GM12878 (cell line): Measurements from ENCODE around the gene EXOC4. TPM values are rescaled to one million over a fixed set of nuclear protein-coding genes. Genes with fewer than 3 reads are reported as not detected.
"Not testable (repeated sequence)": the region's sequence is repeated elsewhere in the genome, so short reads cannot be mapped to it uniquely, and the experiment has no call there.

ENCODE experiments used
- ATAC-seq: fragments of 200-7000 bp; cut with Tn5 transposase; 3 replicates; pipeline ENCODE4 v1.9.1; 2020; ENCODE audit warnings: mild to moderate bottlenecking, moderate library complexity
- BruUV-seq: library from RNA; stranded (reverse); fragments of 400-500 nt; replicated peaks from 2 replicates; lab custom pipeline; 2021; lab: Mats Ljungman, UMichigan
- CTCF ChIA-PET: fragments of 300-600 bp; sonication (Branson Sonifier 250); formaldehyde crosslinking; extraction: SDS; loops from one replicate; lab custom pipeline; 2021; ENCODE audit warnings: inconsistent platforms; lab: Yijun Ruan, JAX
- POLR2A ChIA-PET: fragments of 350-600 bp; formaldehyde crosslinking; extraction: SDS; loops from one replicate; lab custom pipeline; 2021; ENCODE audit warnings: inconsistent platforms; lab: Charles Lee
- RAD21 ChIA-PET: fragments of 300-600 bp; sonication (Branson Sonifier 250); formaldehyde crosslinking; loops from one replicate; lab custom pipeline; 2023; ENCODE audit warnings: antibody characterized with exemption; ENCODE audit not compliant: unreplicated experiment; lab: Charles Lee
- SMC1A ChIA-PET: fragments of 300-600 bp; sonication (Branson Sonifier 250); formaldehyde crosslinking; loops from one replicate; lab custom pipeline; 2023; ENCODE audit not compliant: unreplicated experiment, uncharacterized antibody; lab: Charles Lee
- DNase-seq: peaks from one replicate; pipeline ENCODE4 v3.0.0-alpha.2; 2011; ENCODE audit warnings: low read depth, low spot score
- FAIRE-seq: peaks from 3 replicates; lab custom pipeline; 2011; peaks lifted over from hg19 to GRCh38; lab: Jason Lieb, UNC
- H2AFZ ChIP-seq: 2 replicates; pipeline ENCODE4 v1.6.0; 2011; ENCODE audit warnings: low read depth, low read length, control low read depth; ENCODE audit not compliant: control insufficient read depth
- H3K27ac ChIP-seq: 2 replicates; pipeline ENCODE4 v1.5.1; 2011; ENCODE audit warnings: control low read depth; ENCODE audit not compliant: control insufficient read depth, insufficient read depth
- H3K27me3 ChIP-seq, 2 experiments: replicated peaks in 1 of 2; 2 replicates each; pipeline versions ENCODE4 v1.6.0 to v1.6.1; 2011; ENCODE audit warnings: low read length in 1 of 2; ENCODE audit not compliant: control insufficient read depth in 2 of 2, insufficient read depth in 2 of 2
- H3K36me3 ChIP-seq, 2 experiments: 2 replicates each; pipeline ENCODE4 v1.5.1; 2011; ENCODE audit warnings: low read length in 1 of 2; ENCODE audit not compliant: control insufficient read depth in 2 of 2, insufficient read depth in 2 of 2
- H3K4me1 ChIP-seq: 2 replicates; pipeline ENCODE4 v1.6.1; 2011; ENCODE audit warnings: mild to moderate bottlenecking, low read length, moderate library complexity, mixed read lengths; ENCODE audit not compliant: control insufficient read depth, insufficient read depth
- H3K4me2 ChIP-seq: 2 replicates; pipeline ENCODE4 v1.6.0; 2011; ENCODE audit warnings: control low read depth; ENCODE audit not compliant: control insufficient read depth, insufficient read depth
- H3K4me3 ChIP-seq: fragments of 200-600 bp; sonication (generic); 2 replicates; pipeline ENCODE4 v1.5.1; 2016
- H3K79me2 ChIP-seq: 2 replicates; pipeline ENCODE4 v1.6.0; 2011; ENCODE audit warnings: low read length; ENCODE audit not compliant: control insufficient read depth, insufficient read depth
- H3K9ac ChIP-seq: 2 replicates; pipeline ENCODE4 v1.8.0; 2011; ENCODE audit warnings: low read length, control low read depth, mixed read lengths; ENCODE audit not compliant: control insufficient read depth, insufficient read depth
- H3K9me3 ChIP-seq: replicated peaks from 3 replicates; pipeline ENCODE4 v1.5.1; 2011; ENCODE audit warnings: mild to moderate bottlenecking, low read length; ENCODE audit not compliant: control insufficient read depth, insufficient read depth
- H4K20me1 ChIP-seq: 2 replicates; pipeline ENCODE4 v1.6.0; 2011; ENCODE audit not compliant: control insufficient read depth, insufficient read depth
- BHLHE40 ChIP-seq, 2 experiments: fragments of 450-650 bp in 1 of 2; IDR thresholded peaks; 2 replicates each; pipeline ENCODE4 v1.6.1; 2011 to 2017; ENCODE audit warnings: low read depth in 2 of 2, borderline replicate concordance in 1 of 2, improper control_type of control experiment in 1 of 2, low read length in 1 of 2, mild to moderate bottlenecking in 1 of 2
- NFYA ChIP-seq: IDR thresholded peaks from 2 replicates; pipeline ENCODE4 v1.6.1; 2011; ENCODE audit warnings: low read depth, mild to moderate bottlenecking, low read length, improper control_type of control experiment, borderline replicate concordance
- NFYB ChIP-seq: IDR thresholded peaks from 2 replicates; pipeline ENCODE4 v1.6.1; 2011; ENCODE audit warnings: low read depth, mild to moderate bottlenecking, low read length, improper control_type of control experiment, moderate library complexity; ENCODE audit not compliant: insufficient read depth
- WGBS: methylation state at CpG from one replicate; pipeline ENCODE4 v1.1.6; 2016; ENCODE audit warnings: low lambda C conversion rate; ENCODE audit not compliant: insufficient replicate concordance, insufficient coverage; ENCODE audit errors: missing lambda C conversion rate; 5-methylcytosine and 5-hydroxymethylcytosine counted together
- in situ Hi-C: fragments of 300-500 bp; cut with MboI; formaldehyde crosslinking; loops from 9 replicates; pipeline ENCODE4 v1.14.3; 2018; ENCODE audit warnings: mixed read lengths
- intact Hi-C: fragments of 100-400 bp; cut with micrococcal nuclease; formaldehyde crosslinking; loops from one replicate; pipeline ENCODE4 v1.14.2; 2022; ENCODE audit not compliant: unreplicated experiment
- polyA plus RNA-seq, 11 experiments: library from polyadenylated mRNA; depleted of rRNA in 4 of 11; unstranded in 6 of 11; stranded (reverse) in 5 of 11; fragments of >200 nt; fragmentation: Nextera tagmentation in 4 of 11; fragmentation: Illumina TruSeq in 1 of 11; extraction: Ambion mirVana in 4 of 11; extraction: Trizol in 1 of 11; gene quantifications; 1 replicate in 1 of 11; 2 replicates in 10 of 11; pipeline versions ENCODE4 v1.2.1 to v1.2.3, GENCODE V29; 2011 to 2016; ENCODE audit warnings: inconsistent platforms in 2 of 11, missing spikeins in 2 of 11, low read depth in 1 of 11
- total RNA-seq, 4 experiments: library from RNA; depleted of rRNA in 3 of 4; stranded (reverse); fragments of >200 nt in 3 of 4; fragmentation: Illumina TruSeq in 1 of 4; extraction: Trizol in 1 of 4; gene quantifications; 2 replicates each; pipeline versions ENCODE4 v1.2.1 to v1.2.3, GENCODE V29; 2013 to 2021

EXOC4 gene
- total and polyA plus RNA-seq, 10 of the 15 experiments (the other 5 are each of a cell fraction or from before 2014, with no cell fraction given), result 13.2 to 44.5 (median 29.6) TPM

- H2AFZ ChIP-seq, H3K79me2 ChIP-seq, H4K20me1 ChIP-seq, H3K27me3 ChIP-seq, H3K4me3 ChIP-seq, FAIRE-seq, H3K4me1 ChIP-seq, H3K4me2 ChIP-seq, H3K9ac ChIP-seq, BruUV-seq, H3K27ac ChIP-seq, H3K36me3 ChIP-seq, in situ Hi-C loops, RAD21 ChIA-PET, ATAC-seq, intact Hi-C loops, POLR2A ChIA-PET, DNase-seq, H3K9me3 ChIP-seq: not testable (repeated sequence)
- TF ChIP-seq NFYB, result peak; percentile 76
- 85% methylated on average over 4 of the region's 4 CpGs for WGBS
- ChIA-PET CTCF (interaction anchor here (1.5 kb wide), 1 partner anchor 37 kb away, joined by 3 read pairs; no protein-coding TSS in a partner anchor), SMC1A (interaction anchor here (0.6 to 1.6 kb wide), 3 partner anchors 18 to 102 kb away, joined by 3 to 4 read pairs (median 3); no protein-coding TSS in a partner anchor)
These were observed 526.7 kb downstream of the EXOC4 start for GRCh38 chr7:133779538-133779937.

- no peak overlapping the region for H2AFZ ChIP-seq
- no peaks in the 10 kb centered on the region; the same call in 1 of the 2 replicates for H4K20me1 ChIP-seq
- RAD21 ChIA-PET, result interaction anchor here (1.0 kb wide), 1 partner anchor 773 kb away, joined by 3 read pairs; no protein-coding TSS in a partner anchor
- CTCF ChIA-PET, result interaction anchor here (1.5 kb wide), 1 partner anchor 39 kb away, joined by 3 read pairs; no protein-coding TSS in a partner anchor
- no peak overlapping the region for H3K4me3 ChIP-seq
- SMC1A ChIA-PET, result no interaction called here
- intact Hi-C loops, result no loop called here
- no peaks in the 10 kb centered on the region for H3K36me3 ChIP-seq
- 77% methylated on average over 2 of the region's 2 CpGs for WGBS
- DNase-seq (no peak), FAIRE-seq (no peak), ATAC-seq (no peak)
- H3K4me2 ChIP-seq, result no peak overlapping the region
- no peaks in the 10 kb centered on the region for H3K27me3 ChIP-seq
- POLR2A ChIA-PET, result no interaction called here
- in situ Hi-C loops, result no loop called here
- no TSS peak for BruUV-seq
- H3K9me3 ChIP-seq, result peaks cover 2% of the 10 kb centered on the region; the same call in 2 of the 3 replicates
- no peak for TF ChIP-seq BHLHE40 (IDR thresholded peaks at IDR 0.05; ENCODE audit: borderline replicate concordance in 1 of 2, low read depth in 2 of 2, low read length in 1 of 2)
- no peak for TF ChIP-seq NFYA
- H3K79me2 ChIP-seq, result no peaks in the 10 kb centered on the region
- no peak overlapping the region for H3K9ac ChIP-seq
- no peak overlapping the region for H3K27ac ChIP-seq
- no peaks in the 10 kb centered on the region for H3K4me1 ChIP-seq
These were observed 528.0 kb downstream of the EXOC4 start for GRCh38 chr7:133780912-133781311.
